SK-N-SH (cell line): ENCODE measurements around the gene CAMSAP1. TPM values are rescaled to one million over a fixed set of nuclear protein-coding genes. Genes with fewer than 3 reads are reported as not detected.

Experiments used
- CTCF ChIA-PET: fragments of 300-600, 350-600 bp; formaldehyde crosslinking; extraction: SDS; loops from one replicate; lab custom pipeline; 2021; lab: Yijun Ruan, JAX
- POLR2A ChIA-PET: fragments of 350-600 bp; sonication (Branson Sonifier 250); formaldehyde crosslinking; extraction: SDS; loops from one replicate; lab custom pipeline; 2020; ENCODE audit warnings: antibody characterized with exemption, inconsistent platforms; lab: Yijun Ruan, JAX
- DNase-seq: peaks from one replicate; pipeline ENCODE4 v3.0.0; 2012
- H2AFZ ChIP-seq: fragments of 200-600 bp; sonication (generic); 2 replicates; pipeline ENCODE4 v1.8.1; 2016; ENCODE audit warnings: antibody characterized with exemption, mild to moderate bottlenecking, low read depth
- H3F3A ChIP-seq: fragments of 200-600 bp; sonication (generic); replicated peaks from 2 replicates; pipeline ENCODE3; 2016; ENCODE audit warnings: antibody characterized with exemption, mild to moderate bottlenecking; ENCODE audit not compliant: insufficient read depth
- H3K27ac ChIP-seq, 2 experiments: fragments of 200-500 bp in 1 of 2; fragments of 200-600 bp in 1 of 2; sonication (Bioruptor generic) in 1 of 2; sonication (generic), shearing (Covaris generic) in 1 of 2; 2 replicates each; pipeline versions ENCODE4 v1.5.1 to v1.6.1; 2014 to 2016; ENCODE audit warnings: low read depth in 2 of 2, inconsistent platforms in 1 of 2, low read length in 1 of 2, mild to moderate bottlenecking in 1 of 2, mixed read lengths in 1 of 2
- H3K27me3 ChIP-seq: fragments of 200-600 bp; sonication (generic), shearing (Covaris generic); 2 replicates; pipeline ENCODE4 v1.6.1; 2016; ENCODE audit warnings: mixed run types; ENCODE audit not compliant: insufficient read depth
- H3K36me3 ChIP-seq, 2 experiments: fragments of 200-500 bp in 1 of 2; fragments of 200-600 bp in 1 of 2; sonication (Bioruptor generic) in 1 of 2; sonication (generic) in 1 of 2; replicated peaks in 1 of 2; 2 replicates each; pipeline versions ENCODE3 to v1.5.1; 2014 to 2016; ENCODE audit warnings: low read length in 1 of 2, mild to moderate bottlenecking in 1 of 2; ENCODE audit not compliant: insufficient read depth in 2 of 2, control insufficient read depth in 1 of 2
- H3K4me1 ChIP-seq, 2 experiments: fragments of 200-500 bp in 1 of 2; fragments of 200-600 bp in 1 of 2; sonication (Bioruptor generic) in 1 of 2; sonication (generic), shearing (Covaris generic) in 1 of 2; 2 replicates each; pipeline versions ENCODE4 v1.5.1 to v1.6.1; 2014 to 2016; ENCODE audit warnings: low read depth in 1 of 2, low read length in 1 of 2, mixed run types in 1 of 2; ENCODE audit not compliant: insufficient read depth in 2 of 2, control insufficient read depth in 1 of 2
- H3K4me2 ChIP-seq: fragments of 200-600 bp; sonication (generic), shearing (Covaris generic); 2 replicates; pipeline ENCODE4 v1.6.1; 2017; ENCODE audit warnings: mixed run types
- H3K4me3 ChIP-seq, 2 experiments: fragments of 200-500 bp in 1 of 2; fragments of 200-600 bp in 1 of 2; sonication (Bioruptor generic) in 1 of 2; sonication (generic), shearing (Covaris generic) in 1 of 2; 2 replicates each; pipeline versions ENCODE4 v1.5.1 to v1.8.1; 2014 to 2016; ENCODE audit warnings: low read depth in 2 of 2, inconsistent platforms in 1 of 2, low read length in 1 of 2, mild to moderate bottlenecking in 1 of 2, mixed read lengths in 1 of 2, moderate library complexity in 1 of 2
- H3K79me2 ChIP-seq: fragments of 200-600 bp; sonication (generic); 2 replicates; pipeline ENCODE4 v1.8.1; 2017; ENCODE audit warnings: mild to moderate bottlenecking; ENCODE audit not compliant: insufficient read depth
- H3K9ac ChIP-seq: fragments of 200-600 bp; sonication (generic); 2 replicates; pipeline ENCODE4 v1.6.1; 2017; ENCODE audit warnings: mixed run types
- H3K9me2 ChIP-seq: fragments of 200-600 bp; sonication (generic); 2 replicates; pipeline ENCODE4 v1.6.1; 2017; ENCODE audit warnings: mixed run types
- H3K9me3 ChIP-seq: fragments of 200-600 bp; sonication (generic); 2 replicates; pipeline ENCODE4 v1.6.1; 2017; ENCODE audit warnings: mixed run types, mild to moderate bottlenecking, moderate library complexity
- H4K20me1 ChIP-seq: fragments of 200-600 bp; sonication (generic); 2 replicates; pipeline ENCODE4 v1.6.1; 2017; ENCODE audit warnings: mild to moderate bottlenecking, mixed run types; ENCODE audit not compliant: insufficient read depth
- FOXJ3 ChIP-seq: sonication (generic); formaldehyde crosslinking; IDR thresholded peaks from 2 replicates; pipeline ENCODE4 v1.5.1; 2020; ENCODE audit warnings: mild to moderate bottlenecking, missing genetic modification reagents
- GABPA ChIP-seq: IDR thresholded peaks from 2 replicates; pipeline ENCODE4 v1.4.0; 2012; ENCODE audit warnings: low read depth, mild to moderate bottlenecking
- GATA2 ChIP-seq: sonication (generic); formaldehyde crosslinking; IDR thresholded peaks from 2 replicates; pipeline ENCODE4 v1.5.0; 2020; ENCODE audit warnings: mild to moderate bottlenecking, missing genetic modification reagents
- MEF2A ChIP-seq: IDR thresholded peaks from 2 replicates; pipeline ENCODE4 v1.4.0; 2012; ENCODE audit warnings: low read depth, borderline replicate concordance
- REST ChIP-seq: IDR thresholded peaks from 2 replicates; pipeline ENCODE4 v1.6.1; 2012; ENCODE audit warnings: mild to moderate bottlenecking, low read depth, low read length, moderate library complexity
- RXRA ChIP-seq: IDR thresholded peaks from 2 replicates; pipeline ENCODE4 v1.4.0; 2012; ENCODE audit warnings: low read depth, mild to moderate bottlenecking, borderline replicate concordance
- WGBS: methylation state at CpG from one replicate; pipeline ENCODE4 v1.1.6; 2017; ENCODE audit warnings: low lambda C conversion rate; 5-methylcytosine and 5-hydroxymethylcytosine counted together
- polyA plus RNA-seq, 3 experiments: library from polyadenylated mRNA; depleted of rRNA; stranded (reverse); fragments of >200 nt; gene quantifications; 2 replicates each; pipeline ENCODE4 v1.2.3, GENCODE V29; 2012

The CAMSAP1 gene
- polyA plus RNA-seq, 1 of the 3 experiments (the other 2 are of a cell fraction) = 8.9 TPM

- no peak for TF ChIP-seq REST
Measured at GRCh38 chr9:135896626-135897025, 10.7 kb downstream of the CAMSAP1 start (continued).

GRCh38 chr9:135896205-135896604, 11.1 kb downstream of the CAMSAP1 start:
- Histone ChIP-seq H4K20me1 (peaks cover 89% of the 10 kb centered on the region), H3K36me3 (peaks cover 0 to 6% of the 10 kb centered on the region in 2 experiments), H3K4me1 (peaks cover 5 to 8% of the 10 kb centered on the region in 2 experiments; a peak in 2 of 4 replicates), H3K27ac (no peak overlapping the region), H3K4me2 (no peak overlapping the region), H3K9me3 (peaks cover 11% of the 10 kb centered on the region; the same call in 1 of the 2 replicates), H3K4me3 (no peak overlapping the region), H3K27me3 (no peaks in the 10 kb centered on the region), H3F3A (peaks cover 3% of the 10 kb centered on the region), H3K9ac (no peak overlapping the region), H3K79me2 (peaks cover 100% of the 10 kb centered on the region), H2AFZ (no peak overlapping the region), H3K9me2 (no peaks in the 10 kb centered on the region)
- TF ChIP-seq GATA2 (CRISPR knock-in tag) = no peak
- no peak for TF ChIP-seq RXRA
- TF ChIP-seq GABPA = no peak
- no peak for TF ChIP-seq FOXJ3 (CRISPR knock-in tag)
- WGBS = 96% methylated on average over 3 of the region's 3 CpGs
- POLR2A ChIA-PET = no interaction called here
- CTCF ChIA-PET = no interaction called here
- DNase-seq = no peak

- TF ChIP-seq MEF2A = no peak
- Histone ChIP-seq H3K36me3 (peaks cover 0 to 6% of the 10 kb centered on the region in 2 experiments), H3K9me2 (no peaks in the 10 kb centered on the region), H3K27ac (no peak overlapping the region), H4K20me1 (peaks cover 89% of the 10 kb centered on the region), H3K9me3 (peaks cover 11% of the 10 kb centered on the region; the same call in 1 of the 2 replicates), H2AFZ (no peak overlapping the region), H3K79me2 (peaks cover 100% of the 10 kb centered on the region), H3K9ac (no peak overlapping the region), H3K4me2 (no peak overlapping the region), H3K27me3 (no peaks in the 10 kb centered on the region), H3K4me1 (peaks cover 5 to 17% of the 10 kb centered on the region in 2 experiments; a peak in 2 of 4 replicates), H3K4me3 (no peak overlapping the region), H3F3A (peaks cover 3% of the 10 kb centered on the region)
- POLR2A ChIA-PET = no interaction called here
- 96% methylated on average over 4 of the region's 4 CpGs for WGBS
- no peak for DNase-seq
- CTCF ChIA-PET = no interaction called here
Measured at GRCh38 chr9:135895202-135895848, 12.0 kb downstream of the CAMSAP1 start.
